Stimulated activated CD4-positive, alpha-beta T cell treated with anti-CD3 and anti-CD28 coated beads, Interleukin-12 subunit alpha, Interleukin-12 subunit beta, amount 100 ng/mL, for 24 hours (primary cell): ENCODE data around the gene MAP2K1.

Source experiments
- DNase-seq, 2 experiments: peaks; one replicate each; pipeline ENCODE4 v3.0.0-alpha.2; 2020; ENCODE audit warnings: low read depth in 2 of 2

Gene MAP2K1

GRCh38 chr15:66504563-66505429, 118.1 kb downstream of the MAP2K1 start, which contains the start of the genes RPL4 and ZWILCH:
TSS of gene RPL4 (minus strand) at chr15:66504855. CDS start at chr15:66504790, 65 bp downstream.
TSS of gene ZWILCH (plus strand) at chr15:66505326. CDS start at chr15:66505339, 13 bp downstream.
- DNase-seq, result peak; percentile 65 to 73

GRCh38 chr15:66505430-66505811, 118.7 kb downstream of the MAP2K1 start:
- DNase-seq, result no peak

DNA sequence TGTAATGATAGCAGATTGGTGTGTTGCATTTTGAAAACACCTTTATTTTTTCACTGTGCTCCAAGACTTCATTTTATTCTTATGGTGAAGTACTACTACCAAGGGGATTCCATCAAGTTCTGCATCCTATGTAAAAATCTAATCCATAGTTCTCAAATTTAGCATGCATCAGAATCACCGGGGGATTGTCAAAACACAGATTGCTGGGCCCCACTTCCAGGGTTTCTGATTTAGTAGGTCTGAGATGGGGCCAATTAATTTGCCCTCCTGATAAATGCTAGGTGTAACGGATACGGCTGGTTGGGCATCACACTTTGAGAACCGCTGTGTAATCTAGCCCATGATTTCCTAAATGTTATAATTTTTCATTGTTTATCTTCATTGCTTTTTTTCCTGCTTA, 119.1 kb downstream of the MAP2K1 start:
- DNase-seq, result no peak

GRCh38 chr15:66508293-66508883, 121.7 kb downstream of the MAP2K1 start:
- no peak for DNase-seq

GRCh38 chr15:66514586-66514985, 127.9 kb downstream of the MAP2K1 start:
- no peak for DNase-seq

GRCh38 chr15:66515901-66516322, 129.2 kb downstream of the MAP2K1 start:
- DNase-seq, result no peak

DNA sequence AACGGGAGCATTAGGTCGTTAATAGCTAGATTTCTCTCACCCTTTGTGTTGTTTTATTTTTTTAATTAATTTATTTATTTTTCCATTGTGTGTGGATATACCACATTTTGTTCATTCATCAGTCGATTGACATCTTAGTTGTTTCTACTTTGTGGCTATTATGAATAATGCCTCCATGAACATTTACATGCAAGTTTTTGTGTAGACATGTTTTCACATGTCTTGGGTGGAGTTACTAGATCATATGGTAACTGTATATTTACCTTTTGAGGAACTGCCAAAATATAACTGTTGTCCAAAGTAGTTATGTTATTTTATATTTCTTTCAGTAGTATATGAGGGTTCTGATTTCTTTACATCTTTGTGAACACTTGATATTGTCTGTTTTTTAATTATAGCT, 137.2 kb downstream of the MAP2K1 start:
- DNase-seq, result no peak

DNA sequence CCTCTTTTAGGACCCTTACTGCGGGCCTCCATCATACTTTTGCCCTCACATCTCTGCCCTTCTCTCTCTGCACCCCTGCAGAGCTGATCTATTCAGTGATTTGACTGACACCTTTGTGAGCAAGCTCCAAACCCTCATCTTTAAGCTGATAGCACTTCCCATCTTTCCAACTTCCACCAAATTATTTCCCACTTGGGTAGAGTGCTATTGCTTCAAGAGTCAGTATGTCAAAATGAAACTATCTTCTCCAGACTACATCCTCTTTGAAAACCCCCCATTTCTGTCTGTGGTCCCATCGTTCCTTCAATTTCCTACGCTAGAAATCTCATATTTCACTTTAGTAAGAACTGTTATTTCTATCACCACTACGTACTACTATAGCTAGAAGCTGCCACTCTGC, 138.1 kb downstream of the MAP2K1 start:
- no peak for DNase-seq

DNA sequence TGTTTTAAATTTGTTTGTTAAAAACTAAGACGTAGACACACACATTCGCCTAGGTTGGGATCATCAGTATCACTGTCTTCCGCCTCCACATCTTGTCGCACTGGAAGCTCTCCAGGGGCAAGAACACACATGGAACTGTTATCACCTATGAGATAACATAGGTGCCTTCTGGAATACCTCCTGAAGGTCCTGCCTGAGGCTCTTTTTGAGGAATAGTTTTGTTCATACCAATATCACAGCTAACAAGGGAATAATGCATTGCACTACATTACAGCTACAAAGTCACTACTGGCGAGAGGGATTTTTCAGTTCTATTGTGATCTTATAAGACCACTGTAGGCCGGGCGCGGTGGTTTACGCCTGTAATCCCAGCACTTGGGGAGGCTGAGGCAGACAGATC, 148.3 kb downstream of the MAP2K1 start:
- no peak for DNase-seq
